Skeletal muscle tissue (tissue), 4 donors: ENCODE data around the gene MKRN2OS. TPM values are rescaled to one million over a fixed set of nuclear protein-coding genes. Genes with fewer than 3 reads are reported as not detected.

Source experiments
- H3K27ac ChIP-seq: one replicate; pipeline ENCODE4 v1.7.0; 2013; ENCODE audit warnings: mild to moderate bottlenecking, low read depth, low read length, inconsistent platforms
- H3K27me3 ChIP-seq, 3 donors: one replicate each; pipeline ENCODE4 v1.7.0; 2013; ENCODE audit warnings: low read length in 3 of 3; ENCODE audit not compliant: control insufficient read depth in 3 of 3, insufficient read depth in 3 of 3
- H3K36me3 ChIP-seq, 3 donors: one replicate each; pipeline ENCODE4 v1.7.0; 2013; ENCODE audit warnings: low read length in 3 of 3; ENCODE audit not compliant: control insufficient read depth in 3 of 3, insufficient read depth in 3 of 3
- H3K4me1 ChIP-seq, 3 donors: one replicate each; pipeline ENCODE4 v1.7.0; 2013; ENCODE audit warnings: low read length in 3 of 3, mild to moderate bottlenecking in 3 of 3; ENCODE audit not compliant: control insufficient read depth in 3 of 3, insufficient read depth in 3 of 3
- H3K4me3 ChIP-seq, 3 donors: one replicate each; pipeline ENCODE4 v1.7.0; 2013; ENCODE audit warnings: low read length in 3 of 3
- H3K9ac ChIP-seq, 3 donors: one replicate each; pipeline ENCODE4 v1.7.0; 2013; ENCODE audit warnings: low read length in 3 of 3, mild to moderate bottlenecking in 3 of 3, moderate library complexity in 2 of 3, low read depth in 1 of 3
- H3K9me3 ChIP-seq, 3 donors: one replicate each; pipeline ENCODE4 v1.7.0; 2013; ENCODE audit warnings: low read length in 3 of 3; ENCODE audit not compliant: control insufficient read depth in 3 of 3
- total RNA-seq: library from RNA; depleted of rRNA; stranded (reverse); fragments of >200 nt; gene quantifications from one replicate; pipeline ENCODE4 v1.2.3, GENCODE V29; 2014
- donor health status: Osteomylitis.

MKRN2OS gene, protein sequence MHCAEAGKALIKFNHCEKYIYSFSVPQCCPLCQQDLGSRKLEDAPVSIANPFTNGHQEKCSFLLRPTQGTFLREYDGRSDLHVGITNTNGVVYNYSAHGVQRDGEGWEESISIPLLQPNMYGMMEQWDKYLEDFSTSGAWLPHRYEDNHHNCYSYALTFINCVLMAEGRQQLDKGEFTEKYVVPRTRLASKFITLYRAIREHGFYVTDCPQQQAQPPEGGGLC
- not detected for total RNA-seq

DNA sequence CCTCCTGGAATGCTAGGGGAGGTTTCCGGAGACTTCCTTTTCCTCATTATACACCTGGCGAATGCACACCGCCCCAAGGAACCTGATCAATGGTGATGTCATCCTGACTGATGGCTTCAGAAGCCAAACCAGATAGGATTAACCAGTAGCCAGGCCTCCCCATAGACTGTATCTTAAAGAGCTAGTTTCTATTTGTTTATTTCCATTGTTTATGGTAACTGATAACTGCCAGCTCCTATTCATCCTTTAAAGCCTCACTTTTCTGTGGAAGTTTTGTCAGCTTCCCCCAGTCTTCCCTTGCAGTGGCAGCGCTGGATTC lies at the start of gene MKRN2OS:
Gene MKRN2OS, minus strand, starts transcription at position 27 of the 319 bp plus-strand sequence. CDS start 35 bp downstream, outside the sequence.
- no peak within 1 kb of the TSS for H3K4me3 ChIP-seq
- no peak within 1 kb of the TSS for H3K27ac ChIP-seq
- no peaks in the 10 kb centered on the region for H3K27me3 ChIP-seq
- no peaks in the 10 kb centered on the region for H3K9me3 ChIP-seq
- no peak within 1 kb of the TSS for H3K9ac ChIP-seq
- no peaks in the 10 kb centered on the region for H3K4me1 ChIP-seq
- peaks cover under 1 to 4% (median under 1%) of the 10 kb centered on the region in 3 donors for H3K36me3 ChIP-seq

DNA sequence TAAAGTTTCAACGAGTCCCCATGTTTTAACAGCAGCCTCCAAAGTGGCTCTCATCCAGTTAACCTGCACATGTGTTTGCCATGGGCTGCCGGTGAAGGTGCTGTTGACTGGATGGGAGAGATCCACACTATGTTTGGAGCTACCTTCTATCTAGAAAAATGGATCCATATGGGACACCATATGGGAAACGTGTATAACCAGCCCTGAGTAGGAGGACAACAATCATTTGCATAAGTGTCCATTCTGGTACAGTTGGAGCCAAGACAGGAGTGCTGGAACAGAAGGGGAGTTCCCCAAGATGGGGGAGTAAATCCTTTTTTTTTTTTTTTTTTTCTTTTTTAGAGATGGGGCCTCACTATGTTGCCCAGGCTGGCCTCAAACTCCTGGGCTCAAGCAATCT lies 48.2 kb upstream of the MKRN2OS start:
- H3K27ac ChIP-seq: no peak overlapping the region
- H3K4me1 ChIP-seq: peaks cover 10 to 13% (median 11%) of the 10 kb centered on the region in 3 donors

DNA sequence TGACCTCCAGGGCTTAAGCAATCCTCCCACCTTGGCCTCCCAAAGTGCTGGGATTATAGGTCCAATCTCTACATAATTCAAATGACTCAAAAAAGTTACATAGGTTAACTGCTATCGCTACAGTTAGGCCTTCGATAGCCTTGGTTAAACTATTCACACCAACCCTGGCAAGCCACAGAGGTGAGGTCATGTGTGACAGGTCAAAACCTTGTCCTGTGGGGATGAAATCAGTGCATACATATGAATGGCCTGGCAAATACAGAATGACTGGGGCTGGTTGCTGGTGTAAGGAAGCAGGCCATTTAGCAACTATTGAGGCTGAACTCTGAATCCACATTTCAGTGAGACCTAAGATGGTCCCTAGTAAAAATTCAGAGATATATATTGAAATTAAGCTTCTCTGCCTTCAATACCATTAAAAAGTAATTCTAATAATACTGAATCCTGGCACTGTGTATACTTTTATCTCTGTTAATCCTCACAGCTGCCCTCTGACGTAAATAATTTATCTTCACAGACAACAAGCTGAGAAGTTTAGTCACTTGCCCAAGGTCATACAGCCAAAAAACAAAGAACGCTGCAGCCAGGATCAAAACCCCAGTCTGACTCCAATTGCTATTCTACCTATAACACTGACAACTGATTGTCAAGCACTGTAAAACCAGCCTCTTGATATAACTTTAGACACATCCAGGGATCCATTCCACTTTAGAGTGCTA lies 46.9 kb upstream of the MKRN2OS start:
- H3K27ac ChIP-seq: no peak overlapping the region
- peaks cover 29 to 63% (median 54%) of the 10 kb centered on the region in 3 donors for H3K36me3 ChIP-seq
- H3K9ac ChIP-seq: no peak overlapping the region
- peaks cover 19 to 26% (median 22%) of the 10 kb centered on the region in 3 donors for H3K4me1 ChIP-seq
- H3K4me3 ChIP-seq: no peak overlapping the region
- H3K27me3 ChIP-seq: no peaks in the 10 kb centered on the region
- no peaks in the 10 kb centered on the region for H3K9me3 ChIP-seq

More for the DNA sequence above, 48.2 kb upstream of the MKRN2OS start:
- Histone ChIP-seq H3K9me3 (no peaks in the 10 kb centered on the region), H3K27me3 (no peaks in the 10 kb centered on the region), H3K4me3 (no peak overlapping the region), H3K9ac (no peak overlapping the region), H3K36me3 (peaks cover 34 to 70% (median 57%) of the 10 kb centered on the region in 3 donors)

DNA sequence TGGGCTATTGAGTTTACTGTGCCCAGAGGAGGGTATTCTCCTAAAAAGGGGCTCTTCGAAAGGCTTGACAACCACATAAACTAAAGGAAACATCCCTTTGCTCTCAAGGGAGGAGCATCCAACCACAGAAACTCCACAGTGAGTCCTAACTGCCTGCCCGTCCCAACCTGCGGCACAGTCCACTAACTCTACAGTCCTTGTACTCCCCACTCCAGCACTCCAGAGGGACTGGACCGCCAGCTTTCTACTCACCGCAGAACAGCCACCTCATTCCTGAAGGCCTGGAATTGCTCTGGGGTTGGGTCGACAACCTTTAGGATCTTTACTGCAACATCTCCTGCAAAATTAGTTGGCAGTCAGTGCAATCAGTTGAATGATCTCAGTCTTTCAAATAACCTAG lies 46.2 kb upstream of the MKRN2OS start:
- Histone ChIP-seq H3K27ac (no peak overlapping the region), H3K9ac (no peak overlapping the region), H3K4me3 (no peak overlapping the region), H3K4me1 (peaks cover 24 to 29% (median 29%) of the 10 kb centered on the region in 3 donors), H3K36me3 (peaks cover 29 to 61% (median 57%) of the 10 kb centered on the region in 3 donors), H3K9me3 (no peaks in the 10 kb centered on the region), H3K27me3 (no peaks in the 10 kb centered on the region)

DNA sequence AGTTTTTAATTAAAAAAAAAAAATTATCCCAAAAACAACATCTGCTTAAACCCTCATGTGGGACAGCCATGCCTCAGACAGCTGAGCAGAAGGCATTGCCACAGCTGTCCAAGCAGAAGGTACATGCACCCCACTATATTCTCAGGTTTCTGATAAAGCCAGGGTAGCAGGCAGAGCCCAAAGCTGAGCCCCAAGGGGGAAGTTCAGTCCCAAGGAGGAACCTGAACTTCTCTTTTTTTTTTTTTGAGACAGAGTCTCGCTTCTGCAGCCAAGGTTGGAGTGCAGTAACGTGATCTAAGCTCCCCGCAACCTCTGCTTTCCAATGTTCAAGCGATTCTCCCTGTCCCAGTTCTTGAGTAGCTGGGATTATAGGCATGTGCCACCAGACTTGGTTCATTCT lies 44.8 kb upstream of the MKRN2OS start:
- Histone ChIP-seq H3K9ac (no peak overlapping the region), H3K9me3 (no peaks in the 10 kb centered on the region), H3K4me3 (no peak overlapping the region), H3K27ac (no peak overlapping the region), H3K27me3 (no peaks in the 10 kb centered on the region), H3K36me3 (peaks cover 35 to 63% (median 62%) of the 10 kb centered on the region in 3 donors), H3K4me1 (peaks cover 29 to 37% (median 29%) of the 10 kb centered on the region in 3 donors)

DNA sequence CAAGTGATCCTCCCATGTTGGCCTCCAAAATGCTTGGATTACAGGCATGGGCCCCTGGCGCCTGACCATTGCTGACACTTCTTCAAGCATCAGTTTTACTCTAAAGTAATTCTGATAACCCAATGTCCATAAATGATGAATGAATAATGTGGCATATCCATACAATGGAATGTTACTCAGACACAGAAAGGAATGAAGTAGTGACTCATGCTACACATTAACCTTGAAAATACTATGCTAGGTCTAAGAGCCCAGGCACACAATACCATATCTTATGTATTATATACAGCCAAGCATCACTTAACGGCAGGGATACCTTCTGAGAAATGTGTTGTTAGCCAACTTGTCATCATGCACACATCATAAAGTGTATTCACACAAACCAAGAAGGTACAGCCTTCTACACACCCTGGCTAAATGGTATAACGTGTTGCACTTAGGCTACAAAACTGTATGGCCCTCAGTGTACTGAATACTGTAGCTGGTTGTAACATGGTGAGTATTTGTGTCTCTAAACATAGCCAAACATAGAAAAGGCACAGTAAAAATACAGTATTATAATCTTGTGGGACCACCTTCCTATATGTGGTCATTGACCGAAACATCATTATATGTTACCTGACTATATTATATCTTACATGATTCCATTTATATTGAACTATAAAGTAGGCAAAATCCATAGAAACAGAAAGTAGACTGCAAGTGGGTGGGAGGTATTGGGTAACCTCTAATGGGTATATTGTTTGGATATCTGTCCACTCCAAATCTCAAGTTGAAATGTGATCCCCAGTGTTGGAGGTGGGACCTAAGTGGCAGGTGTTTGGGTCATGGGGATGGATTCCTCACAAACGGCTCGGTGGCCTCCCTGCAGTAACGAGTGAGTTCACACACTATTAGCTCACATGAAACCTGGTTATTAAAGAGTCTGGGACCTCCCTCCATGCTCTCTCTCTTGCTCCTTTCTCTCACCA lies 43.0 kb upstream of the MKRN2OS start:
- peak overlapping the region; percentile 22 for H3K27ac ChIP-seq
- no peaks in the 10 kb centered on the region for H3K27me3 ChIP-seq
- peaks cover 45 to 67% (median 62%) of the 10 kb centered on the region in 3 donors for H3K36me3 ChIP-seq

DNA sequence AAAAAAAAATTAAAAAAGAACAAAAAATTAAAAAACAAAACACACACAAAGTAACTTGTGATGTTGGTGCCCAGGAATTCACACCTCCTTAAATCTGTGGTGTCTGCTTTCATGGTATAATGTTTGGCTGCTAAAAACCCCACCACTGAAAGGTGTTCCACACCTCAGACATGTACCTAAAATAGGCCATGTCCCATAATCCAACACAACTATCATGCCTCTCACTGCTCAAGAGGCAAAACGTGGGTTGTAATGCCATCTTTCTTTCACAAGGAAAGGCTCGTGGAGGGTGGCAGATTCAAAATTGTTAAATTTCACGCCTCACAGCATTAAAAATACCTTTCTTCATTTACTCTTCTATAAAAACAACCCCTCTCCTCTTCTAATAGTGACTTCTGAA lies 41.1 kb upstream of the MKRN2OS start:
- H3K4me3 ChIP-seq: no peak overlapping the region
- peaks cover 57 to 83% (median 65%) of the 10 kb centered on the region in 3 donors for H3K36me3 ChIP-seq
- peak overlapping the region in 1 of 3 donors; percentile 25 for H3K9ac ChIP-seq
- H3K27ac ChIP-seq: no peak overlapping the region
- no peaks in the 10 kb centered on the region for H3K9me3 ChIP-seq
- peaks cover 29 to 37% (median 33%) of the 10 kb centered on the region in 3 donors for H3K4me1 ChIP-seq
- H3K27me3 ChIP-seq: no peaks in the 10 kb centered on the region

More for the DNA sequence above, 43.0 kb upstream of the MKRN2OS start:
- Histone ChIP-seq H3K9me3 (no peaks in the 10 kb centered on the region), H3K4me3 (no peak overlapping the region), H3K4me1 (peaks cover 29 to 37% (median 33%) of the 10 kb centered on the region in 3 donors), H3K9ac (peak overlapping the region in 1 of 3 donors; percentile 5)

DNA sequence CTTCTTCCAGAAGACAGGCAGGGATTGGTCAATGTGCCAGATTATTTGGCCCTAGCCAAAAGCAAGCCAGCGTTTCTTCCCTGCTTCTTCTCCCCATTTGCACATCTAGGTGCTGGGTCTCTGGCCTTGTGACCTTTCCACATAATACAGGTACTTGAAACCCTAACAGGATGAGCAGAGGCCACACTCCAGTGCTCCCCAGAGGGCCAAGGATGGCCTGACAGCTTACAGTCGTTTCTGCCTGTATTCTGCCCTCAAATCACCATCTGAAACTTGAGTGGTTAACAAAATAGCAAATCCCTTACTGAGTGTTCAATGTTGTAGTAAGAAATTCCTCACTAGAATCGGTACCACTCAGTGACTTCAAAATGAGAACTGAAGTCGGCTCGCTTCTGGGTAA lies 40.7 kb upstream of the MKRN2OS start:
- Histone ChIP-seq H3K4me1 (peaks cover 29 to 37% (median 33%) of the 10 kb centered on the region in 3 donors), H3K9me3 (no peaks in the 10 kb centered on the region), H3K27ac (no peak overlapping the region), H3K4me3 (no peak overlapping the region), H3K9ac (no peak overlapping the region), H3K27me3 (no peaks in the 10 kb centered on the region), H3K36me3 (peaks cover 57 to 83% (median 65%) of the 10 kb centered on the region in 3 donors)

DNA sequence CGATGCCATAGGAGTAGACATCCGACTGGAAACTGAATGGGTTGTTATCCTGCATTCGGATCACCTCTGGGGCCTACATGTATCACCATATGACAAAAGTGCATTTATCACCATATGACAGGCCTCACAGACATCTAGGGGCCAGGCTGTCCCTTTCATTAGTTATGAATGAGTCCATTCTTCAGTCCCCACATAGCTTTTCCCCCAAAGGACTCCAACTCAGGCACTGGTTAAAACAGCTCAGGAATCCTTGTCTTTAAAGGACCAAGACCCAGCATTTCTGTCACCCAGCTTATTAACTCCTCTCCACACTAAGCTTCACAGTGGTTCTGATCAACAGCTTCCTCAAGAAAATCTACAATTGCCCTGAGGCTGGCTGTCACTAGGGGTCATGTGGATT lies 39.9 kb upstream of the MKRN2OS start:
- Histone ChIP-seq H3K9ac (no peak overlapping the region), H3K4me1 (peaks cover 29 to 37% (median 30%) of the 10 kb centered on the region in 3 donors), H3K36me3 (peaks cover 52 to 79% (median 58%) of the 10 kb centered on the region in 3 donors), H3K4me3 (no peak overlapping the region), H3K27ac (no peak overlapping the region), H3K9me3 (no peaks in the 10 kb centered on the region), H3K27me3 (no peaks in the 10 kb centered on the region)
